ENCODE results near the gene FAM117A. TPM values are rescaled to one million over a fixed set of nuclear protein-coding genes. Genes with fewer than 3 reads are reported as not detected.

FAM117A gene
- total and polyA plus RNA-seq, 4 donors = 8.6 to 20.9 (median 13.4) TPM

- Histone ChIP-seq H3K9me3 (ENCODE audit: control insufficient read depth in 4 of 4, insufficient read depth in 3 of 4, low read length in 3 of 4) (no peaks in the 10 kb centered on the region), H3K27ac (ENCODE audit: low read depth in 1 of 2, low read length in 1 of 2) (peak overlapping the region in 1 of 2 donors; percentile 87), H3K36me3 (ENCODE audit: control insufficient read depth in 4 of 4, insufficient read depth in 4 of 4, low read length in 4 of 4) (peaks cover 7 to 23% (median 21%) of the 10 kb centered on the region in 4 donors), H3K4me3 (peak overlapping the region; percentile 52), H3K4me1 (ENCODE audit: control insufficient read depth in 5 of 5, insufficient read depth in 5 of 5, low read length in 5 of 5) (peaks cover 0 to 17% (median 4%) of the 10 kb centered on the region in 5 donors), H3K9ac (ENCODE audit: insufficient read depth in 1 of 2, low read length in 2 of 2) (peak overlapping the region in 1 of 2 donors; percentile 90), H3K27me3 (ENCODE audit: control insufficient read depth in 3 of 3, insufficient read depth in 3 of 3, low read length in 2 of 3) (no peaks in the 10 kb centered on the region)
- DNase-seq = no peak
- 47 to 52% methylated on average over 15 of the region's 15 CpGs for WGBS, 2 donors
- ATAC-seq (ENCODE audit: insufficient read depth, low FRiP score) = no peak
- TF ChIP-seq CTCF (IDR thresholded peaks at IDR 0.05; ENCODE audit: control extremely low read depth, extremely low read depth) = no peak
Measured at GRCh38 chr17:49708515-49709183, 55.3 kb downstream of the FAM117A start.

GRCh38 chr17:49707608-49708514 is 56.1 kb downstream of the FAM117A start, which contains the start of gene SLC35B1:
TSS of gene SLC35B1 (minus strand) at chr17:49707964. CDS start at chr17:49707833, 131 bp downstream.
- Histone ChIP-seq H3K36me3 (ENCODE audit: control insufficient read depth in 4 of 4, insufficient read depth in 4 of 4, low read length in 4 of 4) (peaks cover 7 to 31% (median 27%) of the 10 kb centered on the region in 4 donors), H3K4me3 (peak within 1 kb of the TSS; percentile 96), H3K9ac (ENCODE audit: insufficient read depth in 1 of 2, low read length in 2 of 2) (peak within 1 kb of the TSS; percentile 37 to 94), H3K27ac (ENCODE audit: low read depth in 1 of 2, low read length in 1 of 2) (peak within 1 kb of the TSS; percentile 85 to 97), H3K9me3 (ENCODE audit: control insufficient read depth in 4 of 4, insufficient read depth in 3 of 4, low read length in 3 of 4) (no peaks in the 10 kb centered on the region), H3K27me3 (ENCODE audit: control insufficient read depth in 3 of 3, insufficient read depth in 3 of 3, low read length in 2 of 3) (no peaks in the 10 kb centered on the region), H3K4me1 (ENCODE audit: control insufficient read depth in 5 of 5, insufficient read depth in 5 of 5, low read length in 5 of 5) (peaks cover 0 to 17% (median 4%) of the 10 kb centered on the region in 5 donors)
- peak; percentile 97 for ATAC-seq (ENCODE audit: insufficient read depth, low FRiP score)
- WGBS, 2 donors = 1% methylated on average over 52 to 53 of the region's 53 CpGs
- peak; percentile 99 to 100 (median 99) for DNase-seq
- peak; percentile 86 for TF ChIP-seq CTCF (IDR thresholded peaks at IDR 0.05; ENCODE audit: control extremely low read depth, extremely low read depth)

- Histone ChIP-seq H3K9ac (ENCODE audit: insufficient read depth in 1 of 2, low read length in 2 of 2) (peak overlapping the region; percentile 37 to 94), H3K4me3 (peak overlapping the region; percentile 96), H3K36me3 (ENCODE audit: control insufficient read depth in 4 of 4, insufficient read depth in 4 of 4, low read length in 4 of 4) (peaks cover 7 to 34% (median 32%) of the 10 kb centered on the region in 4 donors), H3K9me3 (ENCODE audit: control insufficient read depth in 4 of 4, insufficient read depth in 3 of 4, low read length in 3 of 4) (no peaks in the 10 kb centered on the region), H3K27me3 (ENCODE audit: control insufficient read depth in 3 of 3, insufficient read depth in 3 of 3, low read length in 2 of 3) (no peaks in the 10 kb centered on the region), H3K4me1 (ENCODE audit: control insufficient read depth in 5 of 5, insufficient read depth in 5 of 5, low read length in 5 of 5) (peaks cover 0 to 17% (median 4%) of the 10 kb centered on the region in 5 donors), H3K27ac (ENCODE audit: low read depth in 1 of 2, low read length in 1 of 2) (peak overlapping the region; percentile 85 to 97)
- ATAC-seq (ENCODE audit: insufficient read depth, low FRiP score) = no peak
- TF ChIP-seq CTCF (IDR thresholded peaks at IDR 0.05; ENCODE audit: control extremely low read depth, extremely low read depth) = no peak
- DNase-seq = no peak
- 1% methylated on average over 12 of the region's 12 CpGs for whole genome bisulfite sequencing, 2 donors
Measured at GRCh38 chr17:49707246-49707607, 56.7 kb downstream of the FAM117A start.

Measured in lung (tissue), 12 donors.